ENCODE data around the gene ATG7.
"Not testable (repeated sequence)": the region's sequence is repeated elsewhere in the genome, so short reads cannot be mapped to it uniquely, and the experiment has no call there.

ATG7 gene

DNA sequence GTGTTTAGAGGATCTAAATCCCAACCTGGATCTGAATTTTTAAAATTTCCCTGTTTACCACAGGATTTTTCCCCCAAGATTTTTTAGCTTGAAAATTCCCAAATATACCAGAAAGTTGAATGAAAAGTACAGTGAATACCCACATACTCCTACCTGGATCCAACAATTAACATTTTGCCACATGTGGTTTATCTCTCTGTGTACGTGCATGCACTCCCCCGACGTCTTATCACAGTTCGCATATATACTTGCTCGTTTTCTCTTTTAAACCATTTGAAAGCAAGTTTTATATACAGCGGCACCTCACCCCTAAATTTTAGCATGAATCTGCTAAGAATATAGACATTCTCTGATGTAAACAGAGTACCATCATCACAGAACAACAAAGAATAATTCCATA lies 165.3 kb downstream of the ATG7 start:
- no peaks in the 10 kb centered on the region for H3K36me3 ChIP-seq (ENCODE audit: low read length)
- no peaks in the 10 kb centered on the region for H3F3A ChIP-seq (ENCODE audit: insufficient read depth)
- no peak overlapping the region for H3K4me2 ChIP-seq (ENCODE audit: low read depth, low read length, poor library complexity, severe bottlenecking)

DNA sequence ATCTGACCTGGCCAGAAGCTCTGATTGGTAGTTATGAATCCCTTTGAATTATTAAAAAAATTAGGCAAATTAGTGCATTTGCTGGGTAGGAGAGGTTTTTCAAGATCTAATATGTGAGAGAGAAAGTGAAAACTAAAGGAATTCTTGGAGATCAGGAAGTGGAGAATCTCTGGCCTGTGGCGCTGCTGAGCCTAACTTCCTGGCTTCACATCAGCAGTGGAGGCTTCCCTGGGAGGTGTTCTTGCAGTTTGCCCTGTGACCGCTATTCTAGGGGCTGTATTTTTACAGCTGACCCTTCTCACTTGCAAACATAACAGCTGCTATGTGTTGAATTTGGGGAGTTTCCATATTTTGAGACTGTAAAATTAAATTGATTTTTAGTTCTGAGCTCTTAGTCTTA lies 166.4 kb downstream of the ATG7 start:
- H3K4me3 ChIP-seq (ENCODE audit: insufficient read depth, low read length, poor library complexity, severe bottlenecking) = no peak overlapping the region
- no peak overlapping the region for H3K27ac ChIP-seq (ENCODE audit: low read depth, low read length)
- H3F3A ChIP-seq (ENCODE audit: insufficient read depth) = no peaks in the 10 kb centered on the region
- no peak overlapping the region for H3K9ac ChIP-seq (ENCODE audit: low read length)
- no peak for TF ChIP-seq CTCF (IDR thresholded peaks at IDR 0.05; ENCODE audit: insufficient read depth, low read length, poor library complexity, severe bottlenecking)
- TF ChIP-seq EZH2phosphoT487 (conservative IDR thresholded peaks at IDR 0.05; ENCODE audit: low read length) = no peak
- no peaks in the 10 kb centered on the region for H3K9me3 ChIP-seq (ENCODE audit: insufficient read depth, low read length)
- H2AFZ ChIP-seq (ENCODE audit: low read depth, low read length, severe bottlenecking) = no peak overlapping the region
- H3K4me2 ChIP-seq (ENCODE audit: low read depth, low read length, poor library complexity, severe bottlenecking) = no peak overlapping the region
- H3K9me2 ChIP-seq (replicated peaks; ENCODE audit: insufficient read depth, low read length) = no peaks in the 10 kb centered on the region
- H3K79me2 ChIP-seq (ENCODE audit: insufficient read depth, low read length) = no peaks in the 10 kb centered on the region
- H4K20me1 ChIP-seq (ENCODE audit: low read depth, low read length) = 0 out of 2 replicates have a peak, but pooled peaks cover under 1% of the 10 kb centered on the region
- H3K36me3 ChIP-seq (ENCODE audit: low read length) = no peaks in the 10 kb centered on the region
- H3K27me3 ChIP-seq (ENCODE audit: low read length) = no peaks in the 10 kb centered on the region

More for the DNA sequence above, 165.3 kb downstream of the ATG7 start:
- Histone ChIP-seq H3K27ac (ENCODE audit: low read depth, low read length) (no peak overlapping the region), H3K9me2 (replicated peaks; ENCODE audit: insufficient read depth, low read length) (no peaks in the 10 kb centered on the region), H2AFZ (ENCODE audit: low read depth, low read length, severe bottlenecking) (no peak overlapping the region), H3K79me2 (ENCODE audit: insufficient read depth, low read length) (no peaks in the 10 kb centered on the region), H3K9ac (ENCODE audit: low read length) (no peak overlapping the region), H4K20me1 (ENCODE audit: low read depth, low read length) (0 out of 2 replicates have a peak, but pooled peaks cover 3% of the 10 kb centered on the region), H3K4me3 (ENCODE audit: insufficient read depth, low read length, poor library complexity, severe bottlenecking) (no peak overlapping the region), H3K9me3 (ENCODE audit: insufficient read depth, low read length) (no peaks in the 10 kb centered on the region), H3K27me3 (ENCODE audit: low read length) (no peaks in the 10 kb centered on the region)
- no peak for TF ChIP-seq EZH2phosphoT487 (conservative IDR thresholded peaks at IDR 0.05; ENCODE audit: low read length)
- TF ChIP-seq CTCF (IDR thresholded peaks at IDR 0.05; ENCODE audit: insufficient read depth, low read length, poor library complexity, severe bottlenecking) = no peak

DNA sequence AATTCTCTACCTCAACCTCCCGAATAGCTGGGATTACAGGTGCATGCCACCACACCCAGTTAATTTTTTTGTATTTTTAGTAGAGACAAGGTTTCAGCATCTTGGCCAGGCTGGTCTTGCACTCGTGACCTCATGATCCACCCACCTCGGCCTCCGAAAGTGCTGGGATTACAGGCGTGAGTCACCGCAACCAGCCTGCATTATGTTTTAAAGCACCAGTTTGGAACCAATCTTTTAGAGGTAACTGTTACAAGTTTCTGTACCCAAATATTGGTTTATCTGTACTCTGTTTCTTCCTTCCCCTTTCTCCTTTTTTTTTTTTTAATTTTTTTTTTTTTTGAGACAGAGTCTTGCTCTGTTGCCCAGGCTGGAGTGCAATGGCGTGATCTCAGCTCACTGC lies 169.1 kb downstream of the ATG7 start:
- not testable (repeated sequence) for H3K9me2 ChIP-seq (replicated peaks; ENCODE audit: insufficient read depth, low read length); H3K4me2 ChIP-seq (ENCODE audit: low read depth, low read length, poor library complexity, severe bottlenecking); H4K20me1 ChIP-seq (ENCODE audit: low read depth, low read length); H3K27me3 ChIP-seq (ENCODE audit: low read length); H3K4me3 ChIP-seq (ENCODE audit: insufficient read depth, low read length, poor library complexity, severe bottlenecking); H3K36me3 ChIP-seq (ENCODE audit: low read length); H2AFZ ChIP-seq (ENCODE audit: low read depth, low read length, severe bottlenecking); H3K9ac ChIP-seq (ENCODE audit: low read length); H3K9me3 ChIP-seq (ENCODE audit: insufficient read depth, low read length); H3F3A ChIP-seq (ENCODE audit: insufficient read depth); H3K27ac ChIP-seq (ENCODE audit: low read depth, low read length); H3K79me2 ChIP-seq (ENCODE audit: insufficient read depth, low read length)

DNA sequence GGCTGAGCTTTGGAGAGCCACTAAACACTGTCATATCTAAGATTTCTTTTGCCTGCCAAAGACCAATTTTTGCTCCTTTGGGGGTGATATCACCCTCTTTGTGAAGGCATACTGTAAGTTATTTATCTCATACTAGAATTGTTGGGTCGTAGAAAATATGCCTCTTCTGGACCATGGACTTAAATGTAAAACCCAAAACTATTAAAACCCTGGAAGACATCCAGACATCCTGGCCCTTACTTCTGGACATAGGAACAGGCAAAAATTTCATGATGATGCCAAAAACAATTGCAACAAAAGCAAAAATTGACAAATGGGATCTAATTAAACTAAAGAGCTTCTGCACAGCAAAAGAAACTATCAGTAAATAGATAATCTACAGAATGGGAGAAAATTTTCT lies 172.2 kb downstream of the ATG7 start:
- no peaks in the 10 kb centered on the region for H3K9me3 ChIP-seq (ENCODE audit: insufficient read depth, low read length)
- TF ChIP-seq EZH2phosphoT487 (conservative IDR thresholded peaks at IDR 0.05; ENCODE audit: low read length) = no peak
- TF ChIP-seq CTCF (IDR thresholded peaks at IDR 0.05; ENCODE audit: insufficient read depth, low read length, poor library complexity, severe bottlenecking) = no peak
- no peaks in the 10 kb centered on the region for H3F3A ChIP-seq (ENCODE audit: insufficient read depth)
- H3K27me3 ChIP-seq (ENCODE audit: low read length) = no peaks in the 10 kb centered on the region
- no peak overlapping the region for H3K4me2 ChIP-seq (ENCODE audit: low read depth, low read length, poor library complexity, severe bottlenecking)
- no peaks in the 10 kb centered on the region for H3K79me2 ChIP-seq (ENCODE audit: insufficient read depth, low read length)
- H3K27ac ChIP-seq (ENCODE audit: low read depth, low read length) = no peak overlapping the region
- H4K20me1 ChIP-seq (ENCODE audit: low read depth, low read length) = no peaks in the 10 kb centered on the region
- H3K9ac ChIP-seq (ENCODE audit: low read length) = no peak overlapping the region
- no peak overlapping the region for H2AFZ ChIP-seq (ENCODE audit: low read depth, low read length, severe bottlenecking)
- H3K9me2 ChIP-seq (replicated peaks; ENCODE audit: insufficient read depth, low read length) = no peaks in the 10 kb centered on the region
- no peak overlapping the region for H3K4me3 ChIP-seq (ENCODE audit: insufficient read depth, low read length, poor library complexity, severe bottlenecking)
- H3K36me3 ChIP-seq (ENCODE audit: low read length) = no peaks in the 10 kb centered on the region

DNA sequence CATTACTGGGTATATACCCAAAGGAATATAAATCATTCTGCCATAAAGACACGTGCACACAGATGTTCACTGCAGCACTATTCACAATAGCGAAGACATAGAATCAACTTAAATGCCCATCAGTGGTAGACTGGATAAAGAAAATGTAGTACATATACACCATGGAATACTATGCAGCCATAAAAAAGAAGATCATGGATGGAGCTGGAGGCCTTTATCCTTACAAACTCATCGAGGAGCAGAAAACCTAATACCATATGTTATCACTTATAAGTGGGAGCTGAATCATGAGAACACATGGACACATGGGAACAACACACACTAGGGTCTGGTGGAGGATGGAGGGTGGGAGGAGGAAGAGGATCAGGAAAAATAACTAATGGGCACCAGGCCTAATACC lies 173.0 kb downstream of the ATG7 start:
- not testable (repeated sequence) for H3K9me3 ChIP-seq (ENCODE audit: insufficient read depth, low read length); H2AFZ ChIP-seq (ENCODE audit: low read depth, low read length, severe bottlenecking); H3K9me2 ChIP-seq (replicated peaks; ENCODE audit: insufficient read depth, low read length); H3K4me2 ChIP-seq (ENCODE audit: low read depth, low read length, poor library complexity, severe bottlenecking); H3F3A ChIP-seq (ENCODE audit: insufficient read depth); H3K4me3 ChIP-seq (ENCODE audit: insufficient read depth, low read length, poor library complexity, severe bottlenecking); H3K36me3 ChIP-seq (ENCODE audit: low read length); H3K79me2 ChIP-seq (ENCODE audit: insufficient read depth, low read length); H3K27me3 ChIP-seq (ENCODE audit: low read length); H3K9ac ChIP-seq (ENCODE audit: low read length); H3K27ac ChIP-seq (ENCODE audit: low read depth, low read length); H4K20me1 ChIP-seq (ENCODE audit: low read depth, low read length)

All from SU-DHL-6 (cell line).